GM12878 (cell line): ENCODE data around the gene ZCCHC3. TPM values are rescaled to one million over a fixed set of nuclear protein-coding genes. Genes with fewer than 3 reads are reported as not detected.
A peak's percentile ranks its signal among the peaks of the same experiment; 100 is the strongest.

Experiments used
- BRCA1 ChIP-seq: IDR thresholded peaks from 2 replicates; pipeline ENCODE4 v1.6.1; 2011; ENCODE audit warnings: low read depth, low read length, improper control_type of control experiment
- CBX3 ChIP-seq: fragments of 200-600 bp; sonication (generic); IDR thresholded peaks from 2 replicates; pipeline ENCODE4 v1.6.1; 2016; ENCODE audit warnings: low read depth, borderline replicate concordance
- EGR1 ChIP-seq, 2 experiments: IDR thresholded peaks; 1 replicate in 1 of 2; 2 replicates in 1 of 2; pipeline ENCODE4 v1.6.1; 2011 to 2012; ENCODE audit warnings: low read depth in 2 of 2, low read length in 2 of 2, borderline replicate concordance in 1 of 2, mild to moderate bottlenecking in 1 of 2, moderate library complexity in 1 of 2
- IKZF2 ChIP-seq, 2 experiments: fragments of 450-650 bp; IDR thresholded peaks; 2 replicates each; pipeline ENCODE4 v1.6.1; 2017; ENCODE audit warnings: mild to moderate bottlenecking in 2 of 2, moderate library complexity in 2 of 2
- KDM1A ChIP-seq: fragments of 200-600 bp; sonication (generic); IDR thresholded peaks from 2 replicates; pipeline ENCODE4 v1.6.1; 2016; ENCODE audit warnings: borderline replicate concordance
- NR2F1 ChIP-seq: fragments of 450-650 bp; conservative IDR thresholded peaks from 2 replicates; pipeline ENCODE4 v1.6.1; 2017; ENCODE audit warnings: mild to moderate bottlenecking
- POLR2A ChIP-seq: IDR thresholded peaks from 2 replicates; pipeline ENCODE4 v1.6.1; 2011; ENCODE audit warnings: low read depth, mild to moderate bottlenecking, low read length
- RB1 ChIP-seq: fragments of 450-650 bp; formaldehyde crosslinking; IDR thresholded peaks from 2 replicates; pipeline ENCODE4 v1.6.1; 2017; ENCODE audit warnings: mild to moderate bottlenecking, borderline replicate concordance
- SP1 ChIP-seq: IDR thresholded peaks from one replicate; pipeline ENCODE4 v1.6.1; 2011; ENCODE audit warnings: low read depth, low read length
- YY1 ChIP-seq: IDR thresholded peaks from 2 replicates; pipeline ENCODE4 v1.6.1; 2011; ENCODE audit warnings: low read depth, mild to moderate bottlenecking, low read length
- ZNF207 ChIP-seq: fragments of 450-650 bp; IDR thresholded peaks from 2 replicates; pipeline ENCODE4 v1.6.1; 2014; ENCODE audit warnings: antibody characterized with exemption, mild to moderate bottlenecking, borderline replicate concordance
- ZSCAN29 ChIP-seq: fragments of 450-650 bp; IDR thresholded peaks from 2 replicates; pipeline ENCODE4 v1.6.1; 2017; ENCODE audit warnings: mild to moderate bottlenecking, moderate library complexity
- polyA plus RNA-seq, 11 experiments: library from polyadenylated mRNA; depleted of rRNA in 4 of 11; unstranded in 6 of 11; stranded (reverse) in 5 of 11; fragments of >200 nt; fragmentation: Nextera tagmentation in 4 of 11; fragmentation: Illumina TruSeq in 1 of 11; extraction: Ambion mirVana in 4 of 11; extraction: Trizol in 1 of 11; gene quantifications; 1 replicate in 1 of 11; 2 replicates in 10 of 11; pipeline versions ENCODE4 v1.2.1 to v1.2.3, GENCODE V29; 2011 to 2016; ENCODE audit warnings: inconsistent platforms in 2 of 11, missing spikeins in 2 of 11, low read depth in 1 of 11
- total RNA-seq, 4 experiments: library from RNA; depleted of rRNA in 3 of 4; stranded (reverse); fragments of >200 nt in 3 of 4; fragmentation: Illumina TruSeq in 1 of 4; extraction: Trizol in 1 of 4; gene quantifications; 2 replicates each; pipeline versions ENCODE4 v1.2.1 to v1.2.3, GENCODE V29; 2013 to 2021
- TF ChIP-seq, protein P1 (sequence below): fragments of 150-350 bp; IDR thresholded peaks from 2 replicates; pipeline ENCODE4 v1.6.1; 2016; ENCODE audit warnings: low read depth, low read length
- TF ChIP-seq, protein P2 (sequence below): IDR thresholded peaks from 2 replicates; pipeline ENCODE4 v1.6.1; 2012; ENCODE audit warnings: improper control_type of control experiment, low read depth, low read length; ENCODE audit not compliant: insufficient replicate concordance
- TF ChIP-seq, protein P3 (sequence below): IDR thresholded peaks from 2 replicates; pipeline ENCODE4 v1.6.1; 2012; ENCODE audit warnings: low read depth, low read length, improper control_type of control experiment
- TF ChIP-seq, protein P4 (sequence below): IDR thresholded peaks from 2 replicates; pipeline ENCODE4 v1.6.1; 2011; ENCODE audit warnings: borderline replicate concordance, low read depth, mild to moderate bottlenecking, moderate library complexity, low read length; ENCODE audit not compliant: insufficient read depth, poor library complexity, severe bottlenecking
- TF ChIP-seq, protein P5 (sequence below): IDR thresholded peaks from 2 replicates; pipeline ENCODE4 v1.6.1; 2011; ENCODE audit warnings: low read depth, mild to moderate bottlenecking, low read length, moderate library complexity, borderline replicate concordance; ENCODE audit errors: extremely low read depth

ZCCHC3 gene
- total and polyA plus RNA-seq, 10 of the 15 experiments (the other 5 are each of a cell fraction or from before 2014, with no cell fraction given), result 5.3 to 36.1 (median 17.2) TPM

DNA sequence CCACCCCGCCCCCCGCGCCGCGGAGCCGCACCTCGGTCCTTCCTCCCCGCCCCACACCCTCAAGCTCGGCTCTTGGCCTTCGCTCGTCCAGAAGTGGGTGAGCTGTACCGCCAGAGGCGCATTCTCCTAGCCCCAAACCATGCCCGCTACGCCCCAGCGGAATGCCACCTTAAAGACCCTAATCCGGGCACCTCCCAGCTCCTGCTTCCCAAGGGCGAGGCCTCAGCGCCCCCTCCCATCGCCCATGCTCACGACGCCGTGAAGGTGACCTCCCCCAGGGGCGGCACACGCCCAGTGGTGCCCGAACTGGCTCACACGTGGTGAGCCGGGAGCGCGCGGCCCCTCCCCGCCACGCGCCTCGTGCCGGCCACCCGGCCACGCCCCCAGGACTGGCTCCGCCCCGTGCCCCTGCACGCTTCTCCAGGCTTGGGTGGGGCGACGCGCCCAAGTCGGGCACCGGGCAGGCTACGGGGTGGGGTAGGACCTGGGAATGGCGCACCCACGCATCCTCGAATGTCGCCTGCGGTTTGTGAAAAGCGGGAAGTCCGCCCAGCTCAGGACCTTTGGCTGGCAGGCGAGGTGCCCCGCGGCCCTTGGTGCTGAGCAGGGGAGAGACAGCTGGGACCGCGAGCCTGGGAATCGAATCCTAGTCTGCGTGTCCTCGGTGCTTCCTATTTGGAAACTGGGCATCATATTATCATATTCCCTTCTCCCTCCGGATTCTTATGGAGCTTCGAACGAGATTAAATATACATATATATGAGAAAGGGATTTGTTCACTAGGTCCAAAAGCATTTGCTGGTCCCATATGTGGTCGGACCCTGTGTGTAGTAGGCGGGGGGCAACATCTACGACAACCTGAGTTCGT is 27.0 kb downstream of the ZCCHC3 start (continued):
- TF ChIP-seq, protein P1, sequence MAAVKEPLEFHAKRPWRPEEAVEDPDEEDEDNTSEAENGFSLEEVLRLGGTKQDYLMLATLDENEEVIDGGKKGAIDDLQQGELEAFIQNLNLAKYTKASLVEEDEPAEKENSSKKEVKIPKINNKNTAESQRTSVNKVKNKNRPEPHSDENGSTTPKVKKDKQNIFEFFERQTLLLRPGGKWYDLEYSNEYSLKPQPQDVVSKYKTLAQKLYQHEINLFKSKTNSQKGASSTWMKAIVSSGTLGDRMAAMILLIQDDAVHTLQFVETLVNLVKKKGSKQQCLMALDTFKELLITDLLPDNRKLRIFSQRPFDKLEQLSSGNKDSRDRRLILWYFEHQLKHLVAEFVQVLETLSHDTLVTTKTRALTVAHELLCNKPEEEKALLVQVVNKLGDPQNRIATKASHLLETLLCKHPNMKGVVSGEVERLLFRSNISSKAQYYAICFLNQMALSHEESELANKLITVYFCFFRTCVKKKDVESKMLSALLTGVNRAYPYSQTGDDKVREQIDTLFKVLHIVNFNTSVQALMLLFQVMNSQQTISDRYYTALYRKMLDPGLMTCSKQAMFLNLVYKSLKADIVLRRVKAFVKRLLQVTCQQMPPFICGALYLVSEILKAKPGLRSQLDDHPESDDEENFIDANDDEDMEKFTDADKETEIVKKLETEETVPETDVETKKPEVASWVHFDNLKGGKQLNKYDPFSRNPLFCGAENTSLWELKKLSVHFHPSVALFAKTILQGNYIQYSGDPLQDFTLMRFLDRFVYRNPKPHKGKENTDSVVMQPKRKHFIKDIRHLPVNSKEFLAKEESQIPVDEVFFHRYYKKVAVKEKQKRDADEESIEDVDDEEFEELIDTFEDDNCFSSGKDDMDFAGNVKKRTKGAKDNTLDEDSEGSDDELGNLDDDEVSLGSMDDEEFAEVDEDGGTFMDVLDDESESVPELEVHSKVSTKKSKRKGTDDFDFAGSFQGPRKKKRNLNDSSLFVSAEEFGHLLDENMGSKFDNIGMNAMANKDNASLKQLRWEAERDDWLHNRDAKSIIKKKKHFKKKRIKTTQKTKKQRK, result no peak
- TF ChIP-seq, protein P2, sequence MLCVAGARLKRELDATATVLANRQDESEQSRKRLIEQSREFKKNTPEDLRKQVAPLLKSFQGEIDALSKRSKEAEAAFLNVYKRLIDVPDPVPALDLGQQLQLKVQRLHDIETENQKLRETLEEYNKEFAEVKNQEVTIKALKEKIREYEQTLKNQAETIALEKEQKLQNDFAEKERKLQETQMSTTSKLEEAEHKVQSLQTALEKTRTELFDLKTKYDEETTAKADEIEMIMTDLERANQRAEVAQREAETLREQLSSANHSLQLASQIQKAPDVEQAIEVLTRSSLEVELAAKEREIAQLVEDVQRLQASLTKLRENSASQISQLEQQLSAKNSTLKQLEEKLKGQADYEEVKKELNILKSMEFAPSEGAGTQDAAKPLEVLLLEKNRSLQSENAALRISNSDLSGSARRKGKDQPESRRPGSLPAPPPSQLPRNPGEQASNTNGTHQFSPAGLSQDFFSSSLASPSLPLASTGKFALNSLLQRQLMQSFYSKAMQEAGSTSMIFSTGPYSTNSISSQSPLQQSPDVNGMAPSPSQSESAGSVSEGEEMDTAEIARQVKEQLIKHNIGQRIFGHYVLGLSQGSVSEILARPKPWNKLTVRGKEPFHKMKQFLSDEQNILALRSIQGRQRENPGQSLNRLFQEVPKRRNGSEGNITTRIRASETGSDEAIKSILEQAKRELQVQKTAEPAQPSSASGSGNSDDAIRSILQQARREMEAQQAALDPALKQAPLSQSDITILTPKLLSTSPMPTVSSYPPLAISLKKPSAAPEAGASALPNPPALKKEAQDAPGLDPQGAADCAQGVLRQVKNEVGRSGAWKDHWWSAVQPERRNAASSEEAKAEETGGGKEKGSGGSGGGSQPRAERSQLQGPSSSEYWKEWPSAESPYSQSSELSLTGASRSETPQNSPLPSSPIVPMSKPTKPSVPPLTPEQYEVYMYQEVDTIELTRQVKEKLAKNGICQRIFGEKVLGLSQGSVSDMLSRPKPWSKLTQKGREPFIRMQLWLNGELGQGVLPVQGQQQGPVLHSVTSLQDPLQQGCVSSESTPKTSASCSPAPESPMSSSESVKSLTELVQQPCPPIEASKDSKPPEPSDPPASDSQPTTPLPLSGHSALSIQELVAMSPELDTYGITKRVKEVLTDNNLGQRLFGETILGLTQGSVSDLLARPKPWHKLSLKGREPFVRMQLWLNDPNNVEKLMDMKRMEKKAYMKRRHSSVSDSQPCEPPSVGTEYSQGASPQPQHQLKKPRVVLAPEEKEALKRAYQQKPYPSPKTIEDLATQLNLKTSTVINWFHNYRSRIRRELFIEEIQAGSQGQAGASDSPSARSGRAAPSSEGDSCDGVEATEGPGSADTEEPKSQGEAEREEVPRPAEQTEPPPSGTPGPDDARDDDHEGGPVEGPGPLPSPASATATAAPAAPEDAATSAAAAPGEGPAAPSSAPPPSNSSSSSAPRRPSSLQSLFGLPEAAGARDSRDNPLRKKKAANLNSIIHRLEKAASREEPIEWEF, result no peak
- TF ChIP-seq SP1 (peak; percentile 25), IKZF2 (IDR thresholded peaks at IDR 0.05) (peak; percentile 61 to 70; a peak in 3 of 4 replicates), POLR2A (peak; percentile 84), NR2F1 (peak; percentile 68), YY1 (peak; percentile 3; the same call in 1 of the 2 replicates), CBX3 (no peak), RB1 (no peak; the same call in 1 of the 2 replicates), ZNF207 (no peak), BRCA1 (no peak), ZSCAN29 (no peak), KDM1A (no peak), EGR1 (IDR thresholded peaks at IDR 0.05; ENCODE audit: borderline replicate concordance in 1 of 2, low read depth in 2 of 2, low read length in 2 of 2) (peak in 1 of 2 experiments; percentile 10; a peak in 1 of 3 replicates)
- TF ChIP-seq, protein P3, sequence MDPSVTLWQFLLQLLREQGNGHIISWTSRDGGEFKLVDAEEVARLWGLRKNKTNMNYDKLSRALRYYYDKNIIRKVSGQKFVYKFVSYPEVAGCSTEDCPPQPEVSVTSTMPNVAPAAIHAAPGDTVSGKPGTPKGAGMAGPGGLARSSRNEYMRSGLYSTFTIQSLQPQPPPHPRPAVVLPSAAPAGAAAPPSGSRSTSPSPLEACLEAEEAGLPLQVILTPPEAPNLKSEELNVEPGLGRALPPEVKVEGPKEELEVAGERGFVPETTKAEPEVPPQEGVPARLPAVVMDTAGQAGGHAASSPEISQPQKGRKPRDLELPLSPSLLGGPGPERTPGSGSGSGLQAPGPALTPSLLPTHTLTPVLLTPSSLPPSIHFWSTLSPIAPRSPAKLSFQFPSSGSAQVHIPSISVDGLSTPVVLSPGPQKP, result no peak
- TF ChIP-seq, protein P4, sequence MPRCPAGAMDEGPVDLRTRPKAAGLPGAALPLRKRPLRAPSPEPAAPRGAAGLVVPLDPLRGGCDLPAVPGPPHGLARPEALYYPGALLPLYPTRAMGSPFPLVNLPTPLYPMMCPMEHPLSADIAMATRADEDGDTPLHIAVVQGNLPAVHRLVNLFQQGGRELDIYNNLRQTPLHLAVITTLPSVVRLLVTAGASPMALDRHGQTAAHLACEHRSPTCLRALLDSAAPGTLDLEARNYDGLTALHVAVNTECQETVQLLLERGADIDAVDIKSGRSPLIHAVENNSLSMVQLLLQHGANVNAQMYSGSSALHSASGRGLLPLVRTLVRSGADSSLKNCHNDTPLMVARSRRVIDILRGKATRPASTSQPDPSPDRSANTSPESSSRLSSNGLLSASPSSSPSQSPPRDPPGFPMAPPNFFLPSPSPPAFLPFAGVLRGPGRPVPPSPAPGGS, result peak; percentile 27
- TF ChIP-seq, protein P5, sequence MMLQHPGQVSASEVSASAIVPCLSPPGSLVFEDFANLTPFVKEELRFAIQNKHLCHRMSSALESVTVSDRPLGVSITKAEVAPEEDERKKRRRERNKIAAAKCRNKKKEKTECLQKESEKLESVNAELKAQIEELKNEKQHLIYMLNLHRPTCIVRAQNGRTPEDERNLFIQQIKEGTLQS, result no peak
